Transverse colon (tissue), 4 donors: ENCODE measurements around the gene PIP5K1B. TPM values are rescaled to one million over a fixed set of nuclear protein-coding genes. Genes with fewer than 3 reads are reported as not detected.

Experiments used
- DNase-seq: peaks from one replicate; pipeline ENCODE4 v3.0.0-alpha.2; 2019
- H3K27ac ChIP-seq, 4 donors: fragments of 200-600 bp; sonication (generic); 2 replicates each; pipeline ENCODE4 v1.5.1; 2016 to 2018; ENCODE audit warnings: inconsistent platforms in 4 of 4
- H3K27me3 ChIP-seq: fragments of 200-600 bp; sonication (generic); 2 replicates; pipeline ENCODE4 v1.5.1; 2017; ENCODE audit warnings: inconsistent platforms
- H3K36me3 ChIP-seq, 4 donors: fragments of 200-600 bp; sonication (generic); 2 replicates each; pipeline ENCODE4 v1.5.1; 2017 to 2019; ENCODE audit warnings: inconsistent platforms in 4 of 4
- H3K4me1 ChIP-seq, 4 donors: fragments of 200-600 bp; sonication (generic); 2 replicates each; pipeline ENCODE4 v1.5.1; 2017 to 2020; ENCODE audit warnings: inconsistent platforms in 4 of 4
- H3K4me3 ChIP-seq, 4 donors: fragments of 200-600 bp; sonication (generic); 1 replicate in 1 of 4; 2 replicates in 3 of 4; pipeline versions ENCODE4 v1.5.1 to v1.6.1; 2017 to 2019; ENCODE audit warnings: inconsistent platforms in 4 of 4
- H3K9me3 ChIP-seq, 2 donors: fragments of 200-600 bp; sonication (generic); 2 replicates each; pipeline ENCODE4 v1.5.1; 2017 to 2019; ENCODE audit warnings: inconsistent platforms in 2 of 2
- EP300 ChIP-seq: sonication (generic); formaldehyde crosslinking; IDR thresholded peaks from one replicate; pipeline ENCODE4 v1.6.1; 2017; ENCODE audit warnings: antibody characterized with exemption, low read depth
- POLR2A ChIP-seq: fragments of 450-650 bp; IDR thresholded peaks from one replicate; pipeline ENCODE4 v1.6.1; 2016; ENCODE audit warnings: antibody characterized with exemption, mild to moderate bottlenecking, moderate library complexity
- POLR2AphosphoS5 ChIP-seq, 3 donors: sonication (generic); formaldehyde crosslinking; IDR thresholded peaks; one replicate each; pipeline ENCODE4 v1.6.1; 2016; ENCODE audit warnings: antibody characterized with exemption in 3 of 3
- WGBS, 2 donors: methylation state at CpG; one replicate each; pipeline ENCODE4 v1.1.5; 2018; ENCODE audit warnings: low coverage in 1 of 2; 5-methylcytosine and 5-hydroxymethylcytosine counted together
- in situ Hi-C, 4 donors: fragments of 200-750 bp; cut with MboI; loops; one replicate each; pipeline versions ENCODE4 v1.15.0 to v1.15.1; 2017; ENCODE audit warnings: low sequenced_read_pairs in 3 of 4, low pct_ligation_motif_present in 1 of 4, low pct_unique_long_range_greater_than_20kb in 1 of 4
- intact Hi-C: fragments of 100-400 bp; cut with DNase I; formaldehyde crosslinking; loops from one replicate; pipeline ENCODE4 v1.15.1; 2023; ENCODE audit warnings: low total_unique reads
- total RNA-seq, 4 donors: library from RNA; depleted of rRNA; stranded (reverse); fragments of >200 nt; gene quantifications; one replicate each; pipeline ENCODE4 v1.1.0, GENCODE V29; 2016
- TF ChIP-seq, protein P1 (sequence below), 5 experiments: fragments of 200-600 bp in 3 of 5; fragments of 450-650 bp in 2 of 5; sonication (generic) in 3 of 5; IDR thresholded peaks; 1 replicate in 2 of 5; 2 replicates in 3 of 5; pipeline ENCODE4 v1.5.1; 2016 to 2017; ENCODE audit warnings: antibody characterized with exemption in 5 of 5, inconsistent platforms in 3 of 5, mild to moderate bottlenecking in 2 of 5, moderate library complexity in 1 of 5

Gene PIP5K1B
- total RNA-seq, 4 donors from 2014 or later = 45.6 to 104 (median 76.0) TPM

GRCh38 chr9:68842568-68842967 is 137.5 kb downstream of the PIP5K1B start:
- H3K9me3 ChIP-seq = no peaks in the 10 kb centered on the region
- intact Hi-C loops (no loop called here), in situ Hi-C loops (loop anchor here in 1 of 4 donors (25.0 kb wide), 1 partner anchor 130 kb away; the partner anchor contains the start of gene PIP5K1B)
- H3K4me1 ChIP-seq = no peaks in the 10 kb centered on the region
- H3K27ac ChIP-seq = no peak overlapping the region
- TF ChIP-seq EP300 (no peak), POLR2AphosphoS5 (IDR thresholded peaks at IDR 0.05) (no peak), POLR2A (no peak)
- TF ChIP-seq, protein P1, sequence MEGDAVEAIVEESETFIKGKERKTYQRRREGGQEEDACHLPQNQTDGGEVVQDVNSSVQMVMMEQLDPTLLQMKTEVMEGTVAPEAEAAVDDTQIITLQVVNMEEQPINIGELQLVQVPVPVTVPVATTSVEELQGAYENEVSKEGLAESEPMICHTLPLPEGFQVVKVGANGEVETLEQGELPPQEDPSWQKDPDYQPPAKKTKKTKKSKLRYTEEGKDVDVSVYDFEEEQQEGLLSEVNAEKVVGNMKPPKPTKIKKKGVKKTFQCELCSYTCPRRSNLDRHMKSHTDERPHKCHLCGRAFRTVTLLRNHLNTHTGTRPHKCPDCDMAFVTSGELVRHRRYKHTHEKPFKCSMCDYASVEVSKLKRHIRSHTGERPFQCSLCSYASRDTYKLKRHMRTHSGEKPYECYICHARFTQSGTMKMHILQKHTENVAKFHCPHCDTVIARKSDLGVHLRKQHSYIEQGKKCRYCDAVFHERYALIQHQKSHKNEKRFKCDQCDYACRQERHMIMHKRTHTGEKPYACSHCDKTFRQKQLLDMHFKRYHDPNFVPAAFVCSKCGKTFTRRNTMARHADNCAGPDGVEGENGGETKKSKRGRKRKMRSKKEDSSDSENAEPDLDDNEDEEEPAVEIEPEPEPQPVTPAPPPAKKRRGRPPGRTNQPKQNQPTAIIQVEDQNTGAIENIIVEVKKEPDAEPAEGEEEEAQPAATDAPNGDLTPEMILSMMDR (IDR thresholded peaks at IDR 0.05) = no peak
- whole genome bisulfite sequencing, 2 donors = 90 to 91% methylated on average over 2 of the region's 2 CpGs
- H3K27me3 ChIP-seq = no peaks in the 10 kb centered on the region
- no peaks in the 10 kb centered on the region for H3K36me3 ChIP-seq
- H3K4me3 ChIP-seq = no peak overlapping the region
- no peak for DNase-seq

DNA sequence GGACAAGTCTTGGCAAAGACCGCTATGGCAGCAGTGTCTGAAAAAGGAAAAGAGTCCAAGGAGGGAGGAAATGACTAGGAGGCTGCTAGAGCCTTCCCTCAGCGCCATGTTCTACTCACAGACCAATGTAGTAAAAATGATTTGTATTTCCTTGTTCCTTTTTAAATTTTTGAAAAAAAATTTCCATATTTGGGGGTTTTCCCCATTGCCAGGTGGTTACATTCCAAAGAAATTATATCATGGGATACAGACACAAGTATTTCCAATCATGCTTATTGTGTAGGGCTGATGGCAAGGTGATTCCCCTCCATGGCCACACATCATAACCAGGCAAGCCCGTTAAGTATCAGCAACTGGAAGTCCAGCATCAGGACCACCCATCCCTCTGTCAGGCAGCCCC is 138.2 kb downstream of the PIP5K1B start:
- no peak for DNase-seq
- Histone ChIP-seq H3K27me3 (no peaks in the 10 kb centered on the region), H3K27ac (no peak overlapping the region), H3K36me3 (no peaks in the 10 kb centered on the region), H3K4me3 (no peak overlapping the region), H3K4me1 (no peaks in the 10 kb centered on the region), H3K9me3 (no peaks in the 10 kb centered on the region)
- 62 to 100% methylated on average over 2 to 3 of the region's 3 CpGs for WGBS, 2 donors
- TF ChIP-seq POLR2A (no peak), POLR2AphosphoS5 (IDR thresholded peaks at IDR 0.05) (no peak)
- intact Hi-C loops = no loop called here
- in situ Hi-C loops = loop anchor here in 1 of 4 donors (25.0 kb wide), 1 partner anchor 131 kb away; the partner anchor contains the start of gene PIP5K1B

GRCh38 chr9:68844157-68844556 is 139.1 kb downstream of the PIP5K1B start:
- TF ChIP-seq POLR2AphosphoS5 (IDR thresholded peaks at IDR 0.05) (no peak), POLR2A (no peak), EP300 (no peak)
- TF ChIP-seq, protein P1 (IDR thresholded peaks at IDR 0.05) = no peak
- H3K4me3 ChIP-seq = no peak overlapping the region
- in situ Hi-C loops = loop anchor here in 1 of 4 donors (25.0 kb wide), 1 partner anchor 132 kb away; the partner anchor contains the start of gene PIP5K1B
- WGBS, 2 donors = 70% methylated on average over 3 of the region's 3 CpGs; no CpG with 5 or more reads in 1 of the 2 donors
- H3K27ac ChIP-seq = no peak overlapping the region
- no peaks in the 10 kb centered on the region for H3K9me3 ChIP-seq
- no peaks in the 10 kb centered on the region for H3K27me3 ChIP-seq
- no peaks in the 10 kb centered on the region for H3K36me3 ChIP-seq
- intact Hi-C loops = no loop called here
- DNase-seq = no peak
- H3K4me1 ChIP-seq = no peaks in the 10 kb centered on the region

DNA sequence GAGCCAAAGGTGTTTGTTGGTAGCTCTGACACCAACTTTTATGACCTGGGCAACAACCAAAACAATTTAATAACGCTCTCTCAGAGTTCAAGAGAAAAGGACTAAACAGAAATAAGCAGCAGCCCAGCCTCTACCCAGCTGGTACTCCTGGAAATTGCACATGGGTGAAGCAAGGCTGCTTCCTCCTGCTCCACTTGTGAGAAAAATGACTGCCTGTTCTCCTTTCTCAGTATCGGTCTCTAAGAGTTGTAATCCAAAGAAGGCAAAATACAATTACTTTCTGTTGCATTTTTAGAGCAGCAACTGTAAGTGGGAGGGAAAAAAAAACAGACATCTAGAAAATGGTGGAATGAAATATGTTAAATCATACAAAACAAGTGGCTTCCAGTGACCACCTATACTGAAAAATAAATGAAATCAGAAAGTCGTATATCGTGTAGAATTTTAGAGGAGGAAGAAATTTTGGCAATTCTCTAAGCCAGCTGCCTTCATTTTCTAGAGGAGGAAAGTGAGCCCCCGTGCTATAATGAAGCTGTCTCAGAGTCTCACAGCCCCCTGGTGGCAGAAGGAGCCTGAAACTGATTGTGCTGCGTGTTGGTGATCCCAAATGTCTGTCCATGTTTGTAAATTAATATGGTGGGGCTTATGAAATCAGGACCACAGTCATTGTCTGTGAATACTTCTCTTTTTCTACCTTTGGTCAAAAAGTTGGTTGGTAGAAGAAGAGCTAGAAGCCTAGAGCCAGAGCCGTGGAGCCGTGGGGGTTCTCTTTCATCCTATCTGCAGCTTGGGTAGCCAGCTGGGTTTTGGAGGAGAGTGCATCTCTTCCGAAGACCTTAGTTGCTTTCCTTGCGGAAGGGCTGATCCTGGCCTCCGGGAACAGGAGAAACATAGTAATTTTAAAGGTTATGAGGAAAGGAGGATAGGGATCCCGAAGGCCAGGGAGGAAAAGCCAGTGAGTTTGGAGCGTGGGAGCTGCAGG is 139.9 kb downstream of the PIP5K1B start:
- WGBS, 2 donors = 69 to 78% methylated on average over 10 to 13 of the region's 13 CpGs
- DNase-seq = peak; percentile 51
- Histone ChIP-seq H3K27me3 (no peaks in the 10 kb centered on the region), H3K4me3 (no peak overlapping the region), H3K9me3 (no peaks in the 10 kb centered on the region), H3K27ac (peak overlapping the region in 3 of 4 donors; percentile 3 to 6 (median 4)), H3K36me3 (no peaks in the 10 kb centered on the region), H3K4me1 (no peaks in the 10 kb centered on the region)
- in situ Hi-C loops (loop anchor here in 1 of 4 donors (25.0 kb wide), 1 partner anchor 133 kb away; the partner anchor contains the start of gene PIP5K1B), intact Hi-C loops (no loop called here)
- no peak for TF ChIP-seq POLR2AphosphoS5 (IDR thresholded peaks at IDR 0.05)
- TF ChIP-seq, protein P1 (IDR thresholded peaks at IDR 0.05) = peak; percentile 30 to 43 (median 37)
